SU-DHL-6 (cell line): ENCODE data around the gene CIT.

Source experiments
- EZH2phosphoT487 ChIP-seq: fragments of 200-600 bp; sonication (generic), shearing (Covaris generic); conservative IDR thresholded peaks from 2 replicates; pipeline ENCODE4 v1.6.1; 2018; ENCODE audit warnings: mild to moderate bottlenecking, antibody characterized with exemption, low read length, moderate library complexity, mixed read lengths
- TF ChIP-seq, protein P1 (sequence below): fragments of 200-600 bp; sonication (generic); IDR thresholded peaks from one replicate; pipeline ENCODE4 v1.5.1; 2017; ENCODE audit warnings: antibody characterized with exemption, mild to moderate bottlenecking, low read length, moderate library complexity; ENCODE audit not compliant: insufficient read depth, poor library complexity, severe bottlenecking

- TF ChIP-seq, protein P1, sequence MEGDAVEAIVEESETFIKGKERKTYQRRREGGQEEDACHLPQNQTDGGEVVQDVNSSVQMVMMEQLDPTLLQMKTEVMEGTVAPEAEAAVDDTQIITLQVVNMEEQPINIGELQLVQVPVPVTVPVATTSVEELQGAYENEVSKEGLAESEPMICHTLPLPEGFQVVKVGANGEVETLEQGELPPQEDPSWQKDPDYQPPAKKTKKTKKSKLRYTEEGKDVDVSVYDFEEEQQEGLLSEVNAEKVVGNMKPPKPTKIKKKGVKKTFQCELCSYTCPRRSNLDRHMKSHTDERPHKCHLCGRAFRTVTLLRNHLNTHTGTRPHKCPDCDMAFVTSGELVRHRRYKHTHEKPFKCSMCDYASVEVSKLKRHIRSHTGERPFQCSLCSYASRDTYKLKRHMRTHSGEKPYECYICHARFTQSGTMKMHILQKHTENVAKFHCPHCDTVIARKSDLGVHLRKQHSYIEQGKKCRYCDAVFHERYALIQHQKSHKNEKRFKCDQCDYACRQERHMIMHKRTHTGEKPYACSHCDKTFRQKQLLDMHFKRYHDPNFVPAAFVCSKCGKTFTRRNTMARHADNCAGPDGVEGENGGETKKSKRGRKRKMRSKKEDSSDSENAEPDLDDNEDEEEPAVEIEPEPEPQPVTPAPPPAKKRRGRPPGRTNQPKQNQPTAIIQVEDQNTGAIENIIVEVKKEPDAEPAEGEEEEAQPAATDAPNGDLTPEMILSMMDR, result no peak
- no peak for TF ChIP-seq EZH2phosphoT487
Measured at GRCh38 chr12:119712721-119713120, 164.4 kb downstream of the CIT start.
